PC-9 (cell line): ENCODE results near the gene LAMA2. TPM values are rescaled to one million over a fixed set of nuclear protein-coding genes. Genes with fewer than 3 reads are reported as not detected.

ENCODE experiments used
- BruUV-seq: library from RNA; stranded (reverse); fragments of 400-500 nt; replicated peaks from 2 replicates; lab custom pipeline; 2021; lab: Mats Ljungman, UMichigan
- CTCF ChIA-PET: fragments of 300-600 bp; sonication (Branson Sonifier 250); formaldehyde crosslinking; loops from one replicate; lab custom pipeline; 2022; ENCODE audit warnings: antibody characterized with exemption; lab: Charles Lee
- POLR2A ChIA-PET: fragments of 300-600 bp; sonication (Branson Sonifier 250); formaldehyde crosslinking; loops from one replicate; lab custom pipeline; 2022; ENCODE audit warnings: antibody characterized with exemption; ENCODE audit not compliant: unreplicated experiment; lab: Charles Lee
- DNase-seq, 2 experiments: peaks; one replicate each; pipeline versions ENCODE4 v3.0.0 to v3.0.0-alpha.2; 2015 to 2022; ENCODE audit warnings: mixed read lengths in 1 of 2
- H2AFZ ChIP-seq: fragments of 200-600 bp; sonication (generic); 2 replicates; pipeline ENCODE4 v1.8.1; 2017; ENCODE audit warnings: antibody characterized with exemption
- H3F3A ChIP-seq: fragments of 200-600 bp; sonication (generic); 2 replicates; pipeline ENCODE4 v1.8.1; 2017; ENCODE audit warnings: antibody characterized with exemption, mild to moderate bottlenecking, low read depth; ENCODE audit not compliant: insufficient read depth
- H3K27ac ChIP-seq: fragments of 200-600 bp; sonication (generic); 2 replicates; pipeline ENCODE4 v1.6.1; 2016; ENCODE audit warnings: mixed run types
- H3K27me3 ChIP-seq: fragments of 200-600 bp; sonication (generic); 2 replicates; pipeline ENCODE4 v1.6.1; 2016; ENCODE audit warnings: low read depth, mixed run types; ENCODE audit not compliant: insufficient read depth
- H3K36me3 ChIP-seq: fragments of 200-600 bp; sonication (generic); 2 replicates; pipeline ENCODE4 v1.6.1; 2016; ENCODE audit warnings: low read depth, mixed run types
- H3K4me1 ChIP-seq: fragments of 200-600 bp; sonication (generic); replicated peaks from 2 replicates; pipeline ENCODE4 v1.6.1; 2016; ENCODE audit warnings: mixed run types; ENCODE audit not compliant: insufficient read depth
- H3K4me2 ChIP-seq: fragments of 200-600 bp; sonication (generic); 2 replicates; pipeline ENCODE4 v1.6.1; 2017; ENCODE audit warnings: mixed run types
- H3K4me3 ChIP-seq: fragments of 200-600 bp; sonication (generic); 2 replicates; pipeline ENCODE4 v1.6.1; 2016; ENCODE audit warnings: mixed run types
- H3K79me2 ChIP-seq: fragments of 200-600 bp; sonication (generic); 2 replicates; pipeline ENCODE4 v1.6.1; 2017; ENCODE audit warnings: low read depth, mixed run types
- H3K9me2 ChIP-seq: fragments of 200-600 bp; sonication (generic); 2 replicates; pipeline ENCODE4 v1.8.1; 2017; ENCODE audit warnings: mild to moderate bottlenecking; ENCODE audit not compliant: insufficient read depth
- H3K9me3 ChIP-seq: fragments of 200-600 bp; sonication (generic); 2 replicates; pipeline ENCODE4 v1.8.1; 2016; ENCODE audit warnings: low read depth; ENCODE audit not compliant: insufficient read depth
- H4K20me1 ChIP-seq: fragments of 200-600 bp; sonication (generic); 2 replicates; pipeline ENCODE4 v1.8.1; 2017; ENCODE audit not compliant: insufficient read depth
- CTCF ChIP-seq: fragments of 200-600 bp; sonication (generic); conservative IDR thresholded peaks from 2 replicates; pipeline ENCODE4 v1.6.1; 2017; ENCODE audit warnings: mixed run types, antibody characterized with exemption, mild to moderate bottlenecking, moderate library complexity
- EZH2 ChIP-seq: fragments of 200-600 bp; sonication (generic); IDR thresholded peaks from 2 replicates; pipeline ENCODE4 v1.8.0; 2017; ENCODE audit warnings: antibody characterized with exemption, low read depth
- intact Hi-C: fragments of 100-400 bp; cut with micrococcal nuclease; formaldehyde crosslinking; loops from one replicate; pipeline ENCODE4 v1.10.0; 2022; ENCODE audit not compliant: unreplicated experiment
- total RNA-seq: library from RNA; stranded (reverse); gene quantifications from 2 replicates; pipeline ENCODE4 v1.2.3, GENCODE V29; 2021

The LAMA2 gene
- total RNA-seq, 1 experiment from 2014 or later: 2.8 TPM

- Histone ChIP-seq H3K9me3 (no peaks in the 10 kb centered on the region), H3K4me3 (no peak overlapping the region), H3K36me3 (no peaks in the 10 kb centered on the region), H3K9me2 (no peaks in the 10 kb centered on the region), H3K27ac (no peak overlapping the region), H2AFZ (peak overlapping the region; percentile 25; the same call in 1 of the 2 replicates), H3K27me3 (no peaks in the 10 kb centered on the region), H3K79me2 (no peaks in the 10 kb centered on the region), H3F3A (no peaks in the 10 kb centered on the region), H3K4me2 (peak overlapping the region; percentile 57), H3K4me1 (peaks cover 6% of the 10 kb centered on the region), H4K20me1 (no peaks in the 10 kb centered on the region)
- intact Hi-C loops: loop anchor here (2.0 to 10.0 kb wide), 6 partner anchors 124 to 1632 kb away; no protein-coding TSS in a partner anchor
- peak; percentile 37 to 50 for DNase-seq
- no peak for TF ChIP-seq EZH2
- TF ChIP-seq CTCF: peak; percentile 96
- CTCF ChIA-PET: interaction anchor here (0.5 to 0.6 kb wide), 2 partner anchors 52 to 99 kb away, joined by 4 to 11 read pairs; no protein-coding TSS in a partner anchor
- BruUV-seq: no TSS peak
- POLR2A ChIA-PET: interaction anchor here (0.6 kb wide), 1 partner anchor 70 kb away, joined by 4 read pairs; no protein-coding TSS in a partner anchor
Observed at GRCh38 chr6:129370268-129370916, 487.5 kb downstream of the LAMA2 start.

GRCh38 chr6:129381885-129382284 is 498.9 kb downstream of the LAMA2 start:
- Histone ChIP-seq H3K27ac (no peak overlapping the region), H3F3A (no peaks in the 10 kb centered on the region), H3K27me3 (no peaks in the 10 kb centered on the region), H3K4me1 (no peaks in the 10 kb centered on the region), H3K4me2 (no peak overlapping the region), H3K9me3 (no peaks in the 10 kb centered on the region), H3K36me3 (no peaks in the 10 kb centered on the region), H3K4me3 (no peak overlapping the region), H3K9me2 (no peaks in the 10 kb centered on the region), H2AFZ (no peak overlapping the region), H4K20me1 (no peaks in the 10 kb centered on the region), H3K79me2 (no peaks in the 10 kb centered on the region)
- CTCF ChIA-PET: interaction anchor here (0.5 kb wide), 1 partner anchor 84 kb away, joined by 3 read pairs; no protein-coding TSS in a partner anchor
- BruUV-seq: no TSS peak
- intact Hi-C loops: no loop called here
- no peak for TF ChIP-seq EZH2
- TF ChIP-seq CTCF: no peak
- POLR2A ChIA-PET: no interaction called here
- no peak for DNase-seq

GRCh38 chr6:129382916-129383315 is 500.0 kb downstream of the LAMA2 start:
- DNase-seq: no peak
- no peaks in the 10 kb centered on the region for H4K20me1 ChIP-seq
- H3K27me3 ChIP-seq: no peaks in the 10 kb centered on the region
- H3K4me3 ChIP-seq: no peak overlapping the region
- no TSS peak for BruUV-seq
- no peaks in the 10 kb centered on the region for H3K36me3 ChIP-seq
- no peak overlapping the region for H3K27ac ChIP-seq
- no peaks in the 10 kb centered on the region for H3K79me2 ChIP-seq
- no peak overlapping the region for H3K4me2 ChIP-seq
- no peaks in the 10 kb centered on the region for H3K4me1 ChIP-seq
- POLR2A ChIA-PET: no interaction called here
- no peaks in the 10 kb centered on the region for H3K9me2 ChIP-seq
- no peaks in the 10 kb centered on the region for H3F3A ChIP-seq
- no peak for TF ChIP-seq EZH2
- TF ChIP-seq CTCF: no peak
- CTCF ChIA-PET: no interaction called here
- intact Hi-C loops: no loop called here
- no peak overlapping the region for H2AFZ ChIP-seq
- H3K9me3 ChIP-seq: no peaks in the 10 kb centered on the region
